Lung microvascular endothelial cell (primary cell): ENCODE results near the gene SELENOI. TPM values are rescaled to one million over a fixed set of nuclear protein-coding genes. Genes with fewer than 3 reads are reported as not detected.

ENCODE experiments used
- total RNA-seq: library from RNA; depleted of rRNA; stranded (reverse); fragments of >200 nt; gene quantifications from 2 replicates; pipeline ENCODE4 v1.2.1, GENCODE V29; 2014

The SELENOI gene
- total RNA-seq, 1 donor from 2014 or later, result 9.3 TPM

Other genes with a start within 250 kb of the SELENOI start
- 0.20 and 0.44 TPM in 2 replicates for gene GAREM2, start 173.1 kb upstream of the SELENOI start, total RNA-seq
- 130 and 150 TPM in 2 replicates for gene HADHA, start 101.5 kb upstream of the SELENOI start, total RNA-seq
- gene HADHB, start 101.2 kb upstream of the SELENOI start, total RNA-seq, result 97.2 and 107 TPM in 2 replicates
- gene ADGRF3, start 646 bp downstream of the SELENOI start, total RNA-seq, result under 0.01 TPM in 2 replicates
- under 0.01 TPM in 1 of 2 replicates, not detected in the other for gene DRC1, start 55.8 kb downstream of the SELENOI start, total RNA-seq
- 8.1 and 11.3 TPM in 2 replicates for gene OTOF, start 132.0 kb downstream of the SELENOI start, total RNA-seq